NCI-H2107 treated with DMSO at 0.1 percent for 48 hours (cell line): Measurements from ENCODE around the gene LARGE1.

Source experiments
- DNase-seq: peaks from one replicate; lab custom pipeline; 2025; ENCODE audit not compliant: unreplicated experiment; lab: John Stamatoyannopoulos, UW

LARGE1 gene

GRCh38 chr22:33914131-33914530 lies 6.1 kb downstream of the LARGE1 start:
- DNase-seq = no peak

- DNase-seq = no peak
Measured at GRCh38 chr22:33913188-33913587, 7.1 kb downstream of the LARGE1 start.

- DNase-seq = no peak
Measured at GRCh38 chr22:33909911-33910310, 10.4 kb downstream of the LARGE1 start.

- DNase-seq = no peak
Measured at GRCh38 chr22:33909075-33909458, 11.2 kb downstream of the LARGE1 start.

- no peak for DNase-seq
Measured at GRCh38 chr22:33908171-33909074, 11.9 kb downstream of the LARGE1 start.

- DNase-seq = no peak
Measured at GRCh38 chr22:33906954-33907353, 13.3 kb downstream of the LARGE1 start.

GRCh38 chr22:33906475-33906874 lies 13.8 kb downstream of the LARGE1 start:
- DNase-seq = no peak

- no peak for DNase-seq
Measured at GRCh38 chr22:33903012-33903411, 17.3 kb downstream of the LARGE1 start.

- DNase-seq = no peak
Measured at GRCh38 chr22:33902073-33902472, 18.2 kb downstream of the LARGE1 start.

- no peak for DNase-seq
Measured at GRCh38 chr22:33898121-33898520, 22.2 kb downstream of the LARGE1 start.

- peak; percentile 20 for DNase-seq
Measured at GRCh38 chr22:33897448-33897835, 22.8 kb downstream of the LARGE1 start.

GRCh38 chr22:33896575-33897447 lies 23.5 kb downstream of the LARGE1 start:
- no peak for DNase-seq

GRCh38 chr22:33896154-33896553 lies 24.1 kb downstream of the LARGE1 start:
- no peak for DNase-seq

GRCh38 chr22:33895444-33895843 lies 24.8 kb downstream of the LARGE1 start:
- DNase-seq = no peak

- no peak for DNase-seq
Measured at GRCh38 chr22:33894515-33894914, 25.8 kb downstream of the LARGE1 start.

- DNase-seq = no peak
Measured at GRCh38 chr22:33894036-33894435, 26.2 kb downstream of the LARGE1 start.

- no peak for DNase-seq
Measured at GRCh38 chr22:33893512-33893911, 26.8 kb downstream of the LARGE1 start.

GRCh38 chr22:33891992-33892391 lies 28.3 kb downstream of the LARGE1 start:
- no peak for DNase-seq

GRCh38 chr22:33891455-33891854 lies 28.8 kb downstream of the LARGE1 start:
- no peak for DNase-seq

- no peak for DNase-seq
Measured at GRCh38 chr22:33889748-33890147, 30.5 kb downstream of the LARGE1 start.

GRCh38 chr22:33888821-33889220 lies 31.5 kb downstream of the LARGE1 start:
- DNase-seq = no peak

- DNase-seq = no peak
Measured at GRCh38 chr22:33887173-33887572, 33.1 kb downstream of the LARGE1 start.
